Measurements from ENCODE around the gene COX6B1. TPM values are rescaled to one million over a fixed set of nuclear protein-coding genes. Genes with fewer than 3 reads are reported as not detected.

COX6B1 gene
- total and polyA plus RNA-seq, 2 of the 8 experiments (the other 6 are each of a cell fraction or from before 2014, with no cell fraction given): 437 to 1,052 TPM

DNA sequence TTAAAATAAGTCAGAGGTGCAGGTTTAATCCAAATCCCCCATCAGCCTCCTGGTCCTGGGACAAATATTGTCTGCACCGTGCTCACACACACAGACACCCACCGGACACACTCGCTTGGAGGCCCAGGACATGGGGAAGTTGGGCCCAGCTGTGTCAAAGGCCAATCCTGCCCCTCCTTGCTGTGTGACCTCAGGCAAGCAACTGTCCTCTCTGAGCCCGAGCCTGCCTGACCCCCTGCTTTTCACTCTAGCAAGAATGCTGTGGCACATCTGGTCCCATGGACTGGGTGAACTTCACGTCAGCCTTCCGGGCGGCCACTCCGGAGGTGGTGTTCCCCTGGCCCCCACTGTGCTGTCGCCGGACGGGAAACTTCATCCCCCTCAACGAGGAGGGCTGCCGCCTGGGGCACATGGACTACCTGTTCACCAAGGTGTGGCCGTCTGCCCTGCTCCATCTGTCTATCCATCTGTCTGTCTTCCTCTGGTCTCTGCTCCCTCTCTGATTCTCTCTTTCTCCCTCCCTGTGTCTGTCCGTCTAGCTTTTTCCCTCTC is 27.5 kb downstream of the COX6B1 start:
- no peak overlapping the region for H2BK20ac ChIP-seq (ENCODE audit: low read length)
- no peaks in the 10 kb centered on the region for H3K79me1 ChIP-seq (ENCODE audit: low read depth, low read length)
- ChIA-PET POLR2A (ENCODE audit: partially characterized antibody) (interaction anchor here (0.6 kb wide), 1 partner anchor 286 kb away, joined by 3 read pairs; no protein-coding TSS in a partner anchor), CTCF (ENCODE audit: partially characterized antibody) (interaction anchor here (0.5 to 1.2 kb wide), 4 partner anchors 9 to 114 kb away, joined by 3 to 5 read pairs (median 4); no protein-coding TSS in a partner anchor)
- H3K4me2 ChIP-seq (ENCODE audit: insufficient read depth in 1 of 2, low read depth in 2 of 2, low read length in 2 of 2): no peak overlapping the region
- H2BK15ac ChIP-seq (ENCODE audit: low read length): no peak overlapping the region
- TF ChIP-seq TAF7 (optimal IDR thresholded peaks at IDR 0.05; ENCODE audit: borderline replicate concordance, low read depth, low read length) (no peak), MAFK (IDR thresholded peaks at IDR 0.05; ENCODE audit: low read depth, low read length) (no peak), JUND (IDR thresholded peaks at IDR 0.05; ENCODE audit: low read length) (no peak), RNF2 (IDR thresholded peaks at IDR 0.05; ENCODE audit: borderline replicate concordance, low read depth, low read length, missing control alignments, poor library complexity, severe bottlenecking) (no peak), SIN3A (conservative IDR thresholded peaks at IDR 0.05 in 1 of 2, IDR thresholded peaks at IDR 0.05 in 1 of 2; ENCODE audit: low read depth in 1 of 2, low read length in 2 of 2) (no peak), USF2 (IDR thresholded peaks at IDR 0.05; ENCODE audit: low read length) (no peak)
- no peak overlapping the region for H3K27ac ChIP-seq (ENCODE audit: low read depth, low read length)
- no peak overlapping the region for H3K56ac ChIP-seq (replicated peaks; ENCODE audit: insufficient read length, low read depth, low read length)
- no peak overlapping the region for H2BK5ac ChIP-seq (ENCODE audit: low read depth, low read length)
- WGBS, 2 experiments (ENCODE audit: extremely low coverage in 1 of 2, insufficient coverage in 1 of 2, insufficient read length in 1 of 2, insufficient replicate concordance in 2 of 2, low coverage in 1 of 2, low lambda C conversion rate in 2 of 2, missing lambda C conversion rate in 1 of 2): 87% methylated on average over 15 of the region's 15 CpGs; no CpG with 5 or more reads in 1 of the 2 experiments
- H2BK120ac ChIP-seq (replicated peaks; ENCODE audit: low read depth, low read length): no peak overlapping the region
- no peak overlapping the region for H3K9ac ChIP-seq (replicated peaks in 1 of 4; ENCODE audit: extremely low read depth in 1 of 4, low read depth in 3 of 4, low read length in 3 of 4)
- no peak overlapping the region for H3K23ac ChIP-seq (ENCODE audit: insufficient read length)
- peaks cover 0 to 4% (median 1%) of the 10 kb centered on the region in 4 experiments; a peak in 1 of 7 replicates for H3K27me3 ChIP-seq (replicated peaks in 1 of 4; ENCODE audit: control insufficient read depth in 3 of 4, extremely low read depth in 1 of 4, insufficient read depth in 3 of 4, low read length in 3 of 4)
- no peaks in the 10 kb centered on the region for H4K20me1 ChIP-seq (replicated peaks in 1 of 2; ENCODE audit: control insufficient read depth in 1 of 2, insufficient read depth in 2 of 2, low read length in 2 of 2)
- no peaks in the 10 kb centered on the region for H3K36me3 ChIP-seq (ENCODE audit: control insufficient read depth in 2 of 4, insufficient read depth in 4 of 4, low read length in 3 of 4)
- H2AFZ ChIP-seq (ENCODE audit: low read length): no peak overlapping the region
- H3K4me3 ChIP-seq (ENCODE audit: extremely low read depth in 1 of 4, insufficient read depth in 2 of 4, low read depth in 3 of 4, low read length in 4 of 4): no peak overlapping the region
- no peak overlapping the region for H4K5ac ChIP-seq (ENCODE audit: insufficient read length, low read depth, low read length)
- H4K91ac ChIP-seq (replicated peaks; ENCODE audit: insufficient read length, low read length): no peak overlapping the region
- no peaks in the 10 kb centered on the region for H3K9me3 ChIP-seq (ENCODE audit: insufficient read depth in 2 of 2, low read depth in 1 of 2, low read length in 1 of 2)
- FAIRE-seq (no peak), DNase-seq (ENCODE audit: low read depth in 1 of 2, low spot score in 2 of 2) (no peak)
- no peaks in the 10 kb centered on the region; the same call in 1 of the 2 replicates for H3K23me2 ChIP-seq (ENCODE audit: low read depth, low read length)
- H3K4me1 ChIP-seq (replicated peaks in 1 of 4; ENCODE audit: control insufficient read depth in 3 of 4, insufficient read depth in 4 of 4, low read length in 3 of 4): no peaks in the 10 kb centered on the region; a peak in 2 of 7 replicates
- H4K8ac ChIP-seq (ENCODE audit: extremely low read depth, insufficient read depth, low read length): no peak overlapping the region
- no peak overlapping the region for H2BK12ac ChIP-seq (ENCODE audit: low read depth, low read length)
- H2AK5ac ChIP-seq (ENCODE audit: low read depth, low read length): no peak overlapping the region
- no peak overlapping the region for H3K4ac ChIP-seq (replicated peaks; ENCODE audit: insufficient read length, low read depth, low read length)
- H3K18ac ChIP-seq (ENCODE audit: extremely low read depth, low read length): no peak overlapping the region
- no peaks in the 10 kb centered on the region for H3K79me2 ChIP-seq (ENCODE audit: control insufficient read depth in 1 of 2, insufficient read depth in 2 of 2, low read length in 2 of 2)
- no peak overlapping the region for H3K14ac ChIP-seq (ENCODE audit: insufficient read length)
